22Rv1 (cell line): Measurements from ENCODE around the gene DTNA.

Experiments
- ZFX ChIP-seq: fragments of 450-650 bp; IDR thresholded peaks from 2 replicates; pipeline ENCODE4 v1.6.1; 2017; ENCODE audit warnings: antibody characterized with exemption, borderline replicate concordance
- TF ChIP-seq, protein P1 (sequence below): fragments of 450-650 bp; IDR thresholded peaks from 2 replicates; pipeline ENCODE4 v1.5.1; 2017; ENCODE audit warnings: mild to moderate bottlenecking

DNA sequence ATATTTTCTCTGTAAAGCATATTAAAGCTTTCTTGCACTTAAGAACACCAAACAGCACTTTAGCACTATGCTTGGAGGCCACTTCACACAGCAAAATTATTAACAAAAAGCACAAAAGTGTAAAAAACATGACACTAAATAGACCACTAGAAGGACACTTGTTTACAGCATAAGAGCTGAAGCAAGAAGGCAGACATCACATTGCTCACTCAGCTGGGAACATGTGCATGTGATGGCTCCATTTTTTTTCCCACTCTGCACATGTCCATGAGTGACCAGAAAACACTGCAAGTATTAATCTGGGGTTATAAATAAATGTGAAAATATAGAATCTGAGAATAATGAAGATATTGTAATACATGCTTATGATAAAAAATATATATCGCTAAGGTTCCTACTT lies 228.0 kb downstream of the DTNA start:
- TF ChIP-seq, protein P1, sequence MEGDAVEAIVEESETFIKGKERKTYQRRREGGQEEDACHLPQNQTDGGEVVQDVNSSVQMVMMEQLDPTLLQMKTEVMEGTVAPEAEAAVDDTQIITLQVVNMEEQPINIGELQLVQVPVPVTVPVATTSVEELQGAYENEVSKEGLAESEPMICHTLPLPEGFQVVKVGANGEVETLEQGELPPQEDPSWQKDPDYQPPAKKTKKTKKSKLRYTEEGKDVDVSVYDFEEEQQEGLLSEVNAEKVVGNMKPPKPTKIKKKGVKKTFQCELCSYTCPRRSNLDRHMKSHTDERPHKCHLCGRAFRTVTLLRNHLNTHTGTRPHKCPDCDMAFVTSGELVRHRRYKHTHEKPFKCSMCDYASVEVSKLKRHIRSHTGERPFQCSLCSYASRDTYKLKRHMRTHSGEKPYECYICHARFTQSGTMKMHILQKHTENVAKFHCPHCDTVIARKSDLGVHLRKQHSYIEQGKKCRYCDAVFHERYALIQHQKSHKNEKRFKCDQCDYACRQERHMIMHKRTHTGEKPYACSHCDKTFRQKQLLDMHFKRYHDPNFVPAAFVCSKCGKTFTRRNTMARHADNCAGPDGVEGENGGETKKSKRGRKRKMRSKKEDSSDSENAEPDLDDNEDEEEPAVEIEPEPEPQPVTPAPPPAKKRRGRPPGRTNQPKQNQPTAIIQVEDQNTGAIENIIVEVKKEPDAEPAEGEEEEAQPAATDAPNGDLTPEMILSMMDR: no peak
- TF ChIP-seq ZFX: no peak
